Stimulated activated CD8-positive, alpha-beta memory T cell treated with anti-CD3 and anti-CD28 coated beads, Interleukin-7, amount 100 ng/mL, for 48 hours (primary cell): ENCODE results near the gene LAMA5.

Experiments used
- DNase-seq, 2 donors: peaks; one replicate each; pipeline ENCODE4 v3.0.0-alpha.2; 2020; ENCODE audit warnings: low read depth in 1 of 2; ENCODE audit errors: extremely low read depth in 1 of 2

Gene LAMA5

DNA sequence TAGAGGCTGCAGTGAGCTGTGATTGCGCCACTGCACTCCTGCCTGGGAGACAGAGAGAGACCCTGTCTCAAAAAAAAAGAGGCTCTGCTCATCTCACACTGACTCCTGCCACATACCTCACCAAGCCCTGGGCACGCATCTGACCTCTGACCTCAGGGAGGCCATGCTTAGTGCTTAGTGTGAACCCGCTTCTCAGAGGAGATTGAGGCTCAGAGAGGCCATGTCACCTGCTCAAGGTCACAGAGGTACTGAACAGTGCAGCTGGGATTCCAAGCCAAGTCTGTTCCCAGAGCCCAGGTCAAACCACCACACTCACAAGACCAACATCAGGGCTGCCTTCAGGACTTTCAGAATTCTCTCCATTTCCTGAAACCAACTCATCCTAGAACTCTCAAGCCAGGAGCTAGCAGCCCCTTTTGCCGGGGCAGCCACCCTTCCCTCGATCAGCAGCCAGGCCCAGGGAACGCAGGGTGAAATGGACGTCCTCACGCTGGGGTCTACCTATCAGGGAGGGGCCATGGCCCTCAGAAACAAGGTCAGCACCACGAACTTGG, 37.1 kb upstream of the LAMA5 start:
- no peak for DNase-seq

DNA sequence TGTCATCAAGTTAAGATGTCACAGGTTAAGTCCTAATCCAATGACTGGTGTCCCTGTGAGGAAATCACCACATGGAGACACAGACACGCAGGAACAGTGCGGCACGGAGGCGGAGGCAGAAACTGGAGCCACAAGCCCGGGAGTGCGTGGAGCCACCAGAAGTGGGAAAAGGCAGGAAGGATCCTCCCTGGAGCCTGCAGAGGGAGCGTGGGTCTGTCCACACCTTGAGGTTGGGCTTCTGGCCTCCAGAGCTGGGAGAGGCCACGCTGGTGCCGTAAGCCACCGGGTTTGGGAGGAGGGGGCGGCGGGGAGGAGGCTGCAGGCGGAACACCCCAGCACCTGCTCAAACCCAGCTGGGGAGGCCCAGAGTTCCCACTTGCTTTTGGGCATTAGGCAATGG, 36.2 kb upstream of the LAMA5 start:
- DNase-seq: no peak

DNA sequence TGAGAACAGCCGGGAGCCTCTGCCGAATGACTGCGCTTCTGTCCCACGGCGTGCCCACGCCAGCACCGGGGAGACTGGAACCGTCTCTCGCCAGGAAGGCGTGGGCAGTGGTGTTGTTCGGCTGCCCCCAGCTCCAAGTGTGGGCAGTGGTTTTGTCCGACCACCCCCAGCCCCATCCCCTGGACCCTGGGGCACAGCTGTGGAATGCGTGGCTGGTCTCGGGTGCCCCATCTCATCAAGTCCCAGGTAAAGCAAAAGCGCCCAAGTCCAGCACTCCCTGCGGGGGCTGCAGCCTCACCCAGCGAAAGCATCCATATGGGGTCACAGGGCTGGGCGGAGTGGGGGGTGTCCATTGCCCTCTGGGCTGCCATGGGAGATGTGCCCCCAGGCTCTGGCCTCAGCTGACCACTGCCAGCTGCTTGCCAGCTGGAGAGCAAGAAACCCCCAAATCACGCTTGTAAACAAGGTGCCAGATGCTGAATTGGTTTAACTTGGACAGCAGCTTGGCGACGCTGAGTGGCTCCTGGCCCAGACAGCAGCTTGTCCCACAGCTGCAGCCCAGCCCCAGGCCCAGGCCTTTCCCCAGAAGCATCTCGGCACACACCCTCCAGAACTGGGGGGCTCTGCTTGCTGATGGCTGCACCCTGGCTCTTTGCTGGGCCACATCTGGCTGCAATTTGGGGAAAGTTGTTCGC, 35.5 kb upstream of the LAMA5 start:
- no peak for DNase-seq

DNA sequence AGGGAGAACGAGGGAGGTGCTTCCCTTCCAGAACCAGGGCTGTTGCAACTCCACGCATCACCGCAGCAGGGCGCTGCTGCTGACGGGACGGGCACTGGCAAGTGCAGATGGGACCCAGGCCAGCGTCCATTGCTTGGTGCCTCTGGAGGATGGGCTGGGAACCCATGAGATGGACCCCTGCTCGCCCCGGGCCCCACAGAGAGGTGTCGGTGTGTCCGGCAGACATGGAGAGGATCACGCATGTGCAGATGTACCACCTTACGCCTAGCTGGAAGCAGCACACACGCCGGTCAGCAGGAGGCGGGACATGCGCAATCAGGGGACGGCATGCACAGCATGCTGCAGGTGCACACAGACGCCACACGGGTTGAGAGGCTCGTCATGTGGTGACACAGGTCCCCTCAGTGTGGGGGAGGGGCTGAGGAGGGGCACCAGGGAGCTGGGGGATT, 34.2 kb upstream of the LAMA5 start:
- DNase-seq: no peak

DNA sequence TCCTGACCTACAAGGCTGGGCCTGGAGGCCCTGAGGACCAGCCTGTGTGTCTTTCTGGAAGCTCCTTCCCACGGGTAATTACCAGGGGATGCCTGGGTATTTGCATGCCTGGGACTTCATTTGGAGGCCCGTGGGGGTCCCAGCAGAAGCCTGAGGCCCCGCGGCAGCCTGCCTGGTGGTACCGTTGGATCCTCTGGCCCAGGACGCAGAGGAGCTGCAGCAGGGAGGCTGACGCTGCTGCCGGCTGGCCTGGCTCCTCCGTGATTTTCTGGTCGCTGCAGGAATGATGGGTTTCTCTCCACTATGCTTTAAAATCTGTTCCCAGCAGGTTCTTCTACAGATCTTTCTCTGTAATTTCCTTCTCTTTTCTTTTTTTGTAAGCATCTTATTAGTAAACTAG, 33.4 kb upstream of the LAMA5 start:
- DNase-seq: no peak

DNA sequence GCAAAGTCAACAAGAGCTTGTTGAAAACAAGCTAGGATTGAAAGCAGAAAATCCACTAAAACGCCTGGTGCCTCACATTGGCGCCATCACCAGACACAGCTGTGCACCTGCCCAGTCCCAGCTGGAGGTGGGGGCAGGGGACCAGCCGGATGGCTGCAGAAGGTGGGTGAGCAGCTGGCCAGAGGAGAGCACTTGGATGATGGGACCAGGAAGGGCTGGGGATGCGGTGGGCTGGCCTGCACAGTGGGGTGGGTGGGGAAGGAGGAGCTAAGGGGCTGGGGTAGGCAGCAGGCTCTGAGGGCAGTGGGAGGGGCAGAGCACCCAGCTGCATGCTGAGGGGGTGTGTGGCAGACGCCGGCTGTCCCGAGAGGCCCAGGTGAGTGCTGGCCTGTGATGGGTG, 32.9 kb upstream of the LAMA5 start:
- no peak for DNase-seq

DNA sequence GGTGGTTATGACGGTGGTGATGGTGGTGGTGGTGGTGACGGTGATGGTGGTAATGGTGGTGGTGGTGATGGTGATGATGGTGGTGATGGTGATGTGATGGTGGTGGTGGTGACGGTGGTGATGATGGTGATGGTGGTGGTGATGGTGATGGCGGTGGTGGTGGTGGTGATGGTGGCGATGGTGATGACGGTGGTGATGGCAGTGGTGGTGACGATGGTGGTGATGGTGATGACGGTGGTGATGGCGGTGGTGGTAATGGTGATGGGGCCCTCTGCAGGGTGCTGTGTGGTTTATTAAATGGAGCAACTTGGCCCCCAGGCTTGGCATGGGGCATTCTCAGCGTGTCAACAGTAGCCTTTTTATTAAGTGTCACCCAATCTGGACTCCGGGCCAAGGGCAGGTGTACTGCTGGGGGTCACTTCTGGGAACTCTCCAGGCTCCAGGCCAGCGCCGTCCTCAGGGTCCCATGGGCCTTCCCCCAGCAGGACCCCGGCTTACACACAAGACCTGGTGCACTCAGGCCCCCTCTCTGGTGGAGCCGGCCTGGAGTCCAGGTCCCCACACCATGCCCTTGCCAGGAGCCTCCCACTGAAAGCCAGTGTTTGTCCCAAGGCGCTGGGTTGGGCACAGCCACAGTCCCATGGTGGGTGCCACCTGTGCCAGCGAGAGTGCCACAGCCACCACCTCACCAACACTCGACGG, 31.2 kb upstream of the LAMA5 start:
- DNase-seq: no peak

DNA sequence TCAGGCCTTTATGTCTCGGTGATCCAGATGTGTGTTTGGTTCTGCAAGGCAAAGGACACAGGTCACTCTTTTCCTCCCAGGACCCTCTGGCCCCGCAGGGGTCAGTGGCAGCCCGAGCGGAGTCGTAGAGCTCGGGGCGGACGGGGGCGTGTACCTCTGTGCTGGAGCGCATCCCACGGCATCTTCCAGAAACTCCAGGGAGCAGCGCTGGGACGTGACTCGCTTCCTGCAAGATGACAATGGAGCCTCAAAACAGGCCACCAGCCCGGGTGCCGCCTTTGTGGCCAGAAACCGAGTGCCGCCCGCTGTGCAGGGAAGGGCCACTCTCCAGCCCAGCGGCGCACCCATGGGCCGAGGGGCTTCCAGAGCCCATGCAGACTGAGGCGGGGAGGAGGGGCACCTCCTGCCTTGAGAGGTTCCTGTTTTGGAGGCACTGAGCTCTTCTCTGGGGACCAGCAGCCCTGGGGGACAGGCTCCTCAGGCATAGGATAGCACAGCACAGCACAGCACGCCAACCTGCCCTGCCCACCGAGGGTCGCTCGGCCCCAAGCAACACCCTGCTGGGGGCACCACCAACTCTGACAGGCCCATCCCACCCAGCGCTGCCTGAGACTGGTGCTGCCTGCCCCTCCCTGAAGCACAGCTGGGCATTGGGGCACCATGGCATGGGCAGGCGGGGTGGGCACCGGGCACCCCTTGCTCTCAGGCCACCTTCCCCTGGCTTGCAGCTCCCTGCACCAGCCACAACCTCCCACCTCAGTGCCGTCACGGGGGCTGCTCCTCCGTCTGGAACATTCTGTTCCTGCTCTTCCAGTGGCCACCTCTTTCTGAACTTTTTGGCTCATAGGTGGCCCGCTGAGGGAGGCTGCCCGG, 29.5 kb upstream of the LAMA5 start:
- no peak for DNase-seq

DNA sequence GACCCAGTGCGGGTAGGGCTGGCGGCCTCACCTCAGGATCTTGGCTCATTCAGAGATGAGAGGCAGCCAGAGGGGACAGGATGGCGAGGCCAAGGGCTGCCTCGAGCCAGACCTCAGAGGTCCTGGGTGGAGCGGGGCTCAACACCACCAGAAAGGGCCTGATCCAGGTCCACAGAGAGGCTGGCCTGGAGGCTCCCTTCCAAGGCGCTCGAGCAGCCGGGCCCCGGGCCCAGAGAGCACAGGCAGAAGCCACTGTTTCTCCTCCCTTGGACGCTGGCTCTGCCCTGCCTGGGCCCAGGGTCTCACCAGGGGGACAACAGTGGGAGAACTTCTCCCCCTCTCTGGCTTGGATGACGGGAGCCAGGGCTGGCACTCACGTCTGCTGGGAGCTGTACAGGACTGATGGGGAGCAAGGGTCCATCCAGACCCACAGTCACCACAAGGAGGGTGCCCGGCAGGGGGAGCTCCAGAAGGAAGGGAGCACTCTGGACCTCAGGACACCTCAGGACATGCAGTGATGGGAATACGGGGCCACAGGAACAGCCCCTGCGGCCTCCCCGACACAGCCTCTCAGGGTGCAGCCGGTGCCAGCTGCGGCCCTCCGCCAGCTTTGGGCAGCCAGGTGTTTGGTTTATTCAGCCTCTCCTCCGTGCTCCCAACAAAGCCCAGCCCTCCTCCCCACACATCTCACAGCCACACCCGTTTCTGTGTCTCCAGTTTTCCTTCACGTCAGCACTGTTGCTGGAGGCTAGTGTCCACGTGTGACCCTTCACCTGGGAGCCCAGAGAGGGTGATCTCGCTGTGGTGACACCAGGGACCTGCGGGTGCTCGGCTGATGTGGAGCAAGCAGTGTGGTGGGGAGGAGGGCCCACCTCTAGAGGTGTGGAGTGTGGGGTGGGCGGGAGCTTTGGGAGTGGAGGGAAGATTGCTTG, 28.5 kb upstream of the LAMA5 start:
- DNase-seq: no peak

DNA sequence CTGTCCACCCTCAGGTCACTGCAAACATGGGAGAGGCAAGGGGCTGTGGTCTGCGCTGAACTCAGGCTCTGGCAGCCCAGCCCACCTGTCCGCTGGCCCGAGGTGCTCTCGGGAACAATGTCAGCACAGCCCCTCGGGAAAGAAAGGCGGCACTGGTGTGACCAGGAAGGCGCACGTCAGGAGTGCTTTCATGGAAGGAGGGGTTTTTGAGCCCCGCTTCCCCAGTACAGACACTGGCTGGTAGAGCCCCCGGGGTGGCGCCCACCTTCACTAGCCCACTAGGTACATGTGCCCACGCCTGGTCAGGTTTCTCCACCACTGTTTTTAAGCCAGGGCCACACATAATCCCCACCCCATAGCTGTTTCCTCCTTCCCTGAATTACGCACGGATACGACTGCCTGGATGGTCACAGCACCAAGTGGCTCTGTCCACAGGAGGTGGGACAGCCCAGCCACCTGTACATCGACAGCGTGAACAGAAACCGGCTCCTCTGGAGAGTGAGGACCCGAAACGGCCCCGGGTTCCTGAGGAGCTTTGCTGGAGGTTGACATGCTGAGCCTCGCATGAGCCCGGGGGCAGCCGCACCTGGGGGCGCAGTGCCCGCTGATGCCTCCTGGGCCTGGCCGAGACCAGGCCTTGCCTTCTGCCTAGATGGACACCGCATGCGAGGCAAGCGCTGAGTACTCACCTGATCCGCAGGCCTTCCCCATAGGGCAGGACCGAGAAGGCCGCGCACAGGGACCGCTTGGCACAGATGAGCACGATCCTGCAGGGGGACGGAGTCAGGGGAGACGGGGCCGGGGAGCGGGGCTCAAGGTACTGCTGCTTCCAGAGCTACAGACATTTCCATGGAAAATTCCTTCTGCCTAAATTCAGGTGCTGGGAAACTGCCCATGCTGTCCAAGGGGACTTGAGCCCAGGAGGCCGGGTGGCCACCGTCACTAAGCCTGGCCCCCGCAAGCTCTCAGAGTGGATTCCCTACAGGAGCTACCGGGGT, 27.4 kb upstream of the LAMA5 start:
- DNase-seq: no peak

DNA sequence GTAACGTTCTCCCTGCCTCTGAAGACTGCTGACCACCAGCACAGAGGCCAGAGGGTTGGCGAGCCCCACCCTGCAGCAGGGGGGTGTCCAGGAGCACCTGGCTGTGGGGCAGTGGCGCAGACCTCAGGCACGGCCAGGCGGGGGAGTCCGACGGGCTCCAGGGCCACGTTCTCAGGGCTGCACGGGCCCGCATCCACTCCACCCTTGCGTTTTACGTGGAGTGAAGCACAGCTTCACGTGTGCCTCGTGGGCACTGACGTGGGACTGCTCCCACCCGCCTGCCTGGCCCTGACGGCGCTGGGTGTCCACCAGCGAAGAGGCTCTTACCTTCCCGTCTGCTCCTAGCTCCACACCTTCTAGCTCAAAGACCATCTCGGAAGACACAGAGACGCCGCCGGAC, 26.7 kb upstream of the LAMA5 start:
- no peak for DNase-seq

DNA sequence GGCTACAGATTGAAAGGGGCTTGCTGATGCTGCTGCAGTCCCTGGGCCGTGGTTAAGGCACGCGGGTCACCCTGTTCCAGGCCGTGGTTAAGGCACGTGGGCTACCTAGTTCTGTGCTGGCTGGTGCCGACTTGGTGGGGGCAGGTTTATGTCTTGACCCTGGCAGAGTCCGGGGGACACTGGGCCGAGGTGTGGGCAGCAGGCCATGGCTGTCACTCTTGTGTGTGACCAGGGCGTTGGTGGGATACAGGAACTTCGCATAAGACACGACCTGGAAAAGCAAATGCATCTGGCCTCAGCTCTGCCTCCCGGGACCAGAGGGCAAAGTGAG, 26.2 kb upstream of the LAMA5 start:
- no peak for DNase-seq

DNA sequence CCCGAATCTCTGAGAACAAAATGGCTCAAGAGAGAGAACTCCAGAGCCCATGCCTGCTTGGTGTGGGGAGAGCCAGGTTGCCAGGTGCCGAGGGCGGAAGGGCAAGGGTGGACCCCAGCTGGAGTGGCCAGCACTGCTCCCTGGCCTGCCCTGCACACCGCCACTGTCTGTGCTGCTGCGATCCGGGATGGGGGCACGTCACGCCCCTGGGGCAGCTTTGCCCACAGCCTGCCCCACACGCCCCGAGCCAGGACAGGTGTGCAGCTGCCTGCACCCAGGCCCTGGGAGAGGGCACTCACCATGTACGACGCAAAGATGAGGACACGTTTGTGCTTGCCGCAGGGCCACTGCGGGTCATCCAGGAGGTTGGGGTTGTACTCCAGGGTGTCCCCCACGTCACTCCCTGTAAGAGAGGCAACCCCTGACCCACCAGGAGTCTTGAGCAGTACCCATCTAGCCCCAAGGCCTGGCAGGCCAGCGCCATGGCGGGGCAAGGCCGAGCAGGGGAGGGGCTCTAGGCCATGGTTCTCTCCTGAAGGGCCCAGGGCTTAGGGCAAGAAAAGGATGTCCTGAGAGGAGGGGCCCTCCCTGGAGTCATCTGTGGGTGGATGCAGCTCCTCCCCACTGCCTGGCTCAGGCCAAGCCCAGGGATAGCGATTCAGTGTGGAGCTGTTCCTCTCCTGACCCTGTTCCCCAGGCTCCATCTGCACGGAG, 25.7 kb upstream of the LAMA5 start:
- DNase-seq: no peak

DNA sequence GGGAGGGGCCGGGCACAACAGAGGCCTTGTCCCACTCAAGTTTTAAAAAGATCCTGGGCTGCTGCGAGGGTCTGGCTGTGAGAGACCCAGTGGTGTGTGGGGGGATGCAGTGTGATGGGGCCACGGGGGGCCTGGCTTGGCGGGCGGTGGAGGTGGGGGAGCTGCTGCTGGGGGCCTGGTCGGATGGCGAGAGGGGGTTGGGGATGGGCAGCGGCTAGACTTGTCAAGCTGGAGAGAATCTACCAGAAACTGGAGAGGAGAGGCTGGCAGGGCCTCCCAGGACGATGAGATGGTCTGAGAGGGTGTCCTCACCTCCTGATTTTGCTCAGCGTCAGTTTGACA, 24.9 kb upstream of the LAMA5 start:
- DNase-seq: no peak

DNA sequence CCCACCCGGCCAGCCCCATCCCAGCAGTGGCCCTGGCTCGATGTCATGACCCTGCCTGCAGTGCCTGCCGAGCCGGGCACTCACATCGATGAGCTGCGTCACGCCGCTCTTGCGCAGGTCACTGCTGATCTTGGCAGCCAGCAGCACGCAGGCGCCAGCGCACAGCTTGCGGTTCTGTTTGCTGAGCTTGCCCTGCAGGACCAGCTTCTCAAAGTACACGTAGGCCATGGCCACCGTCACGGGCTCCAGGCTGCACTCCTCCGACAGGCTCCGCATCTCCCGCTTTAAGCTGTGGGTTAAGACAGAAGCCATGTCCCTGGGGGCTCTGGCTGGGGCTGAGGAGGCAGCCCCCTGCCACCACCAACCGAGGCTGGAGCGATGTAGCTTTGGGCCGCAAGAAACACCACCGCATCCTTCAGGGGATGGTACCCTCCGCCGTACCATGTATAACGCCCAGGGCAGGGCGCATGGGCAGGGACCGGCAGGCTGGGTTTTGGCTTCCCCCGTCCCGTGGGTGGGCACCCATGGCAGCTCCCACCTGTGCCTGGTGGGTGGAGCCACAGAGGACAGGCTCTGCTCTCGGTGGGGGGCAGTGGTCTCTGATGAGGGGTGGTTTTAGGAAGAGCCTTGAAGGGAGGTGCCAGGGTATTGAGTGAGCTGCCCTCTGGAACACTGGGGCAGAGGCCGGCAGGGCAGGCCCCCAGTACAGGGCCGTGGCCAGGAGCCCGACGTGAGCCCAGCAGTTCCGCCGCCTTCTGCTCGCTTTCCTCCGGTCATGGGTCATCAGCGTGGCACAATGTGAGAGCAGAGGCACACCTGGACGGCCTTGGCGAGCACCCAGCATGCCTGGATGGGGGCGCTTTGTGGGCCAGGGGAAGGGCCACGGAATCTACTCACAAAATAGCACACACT, 24.3 kb upstream of the LAMA5 start:
- no peak for DNase-seq

DNA sequence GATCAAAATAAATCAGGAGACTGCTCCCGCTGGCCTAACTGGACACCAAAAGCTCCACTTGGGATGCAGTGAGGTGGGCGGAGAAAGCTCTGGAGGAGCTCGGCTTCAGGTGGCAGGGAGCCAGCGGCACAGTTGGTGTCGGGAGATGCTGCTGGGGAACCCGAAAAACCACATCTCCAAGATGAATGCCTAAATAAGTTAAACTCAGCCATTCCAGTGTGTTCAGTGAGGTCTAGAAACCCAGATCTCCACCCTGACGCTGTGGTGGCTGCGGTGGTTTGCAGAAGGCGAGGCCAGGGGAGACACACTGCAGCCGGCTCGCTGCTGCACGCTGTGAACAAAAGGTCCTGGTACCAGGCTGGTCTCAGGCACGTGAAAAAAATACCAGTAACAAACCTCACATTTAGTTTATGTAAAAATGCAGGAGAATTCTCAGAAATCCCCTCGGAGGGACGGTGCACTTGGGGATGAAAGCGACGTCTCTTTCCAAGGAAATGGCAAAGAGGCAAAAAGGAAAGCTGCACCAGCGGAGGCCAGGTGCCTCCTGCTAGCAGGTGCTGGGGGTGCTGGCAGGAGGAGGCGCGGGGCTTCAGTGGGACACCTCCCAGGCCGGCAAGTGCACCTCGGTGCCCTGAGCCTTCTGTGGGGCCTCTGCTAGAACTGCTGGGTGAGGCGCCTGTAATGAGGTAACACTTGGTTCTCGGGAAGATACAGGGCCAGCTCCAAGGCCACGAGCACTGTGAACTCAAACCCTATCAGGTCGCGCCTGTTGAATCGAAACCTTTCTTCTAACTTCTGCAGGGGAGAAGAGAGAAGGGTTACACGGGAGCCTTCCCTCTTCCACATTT, 23.4 kb upstream of the LAMA5 start:
- DNase-seq: no peak

DNA sequence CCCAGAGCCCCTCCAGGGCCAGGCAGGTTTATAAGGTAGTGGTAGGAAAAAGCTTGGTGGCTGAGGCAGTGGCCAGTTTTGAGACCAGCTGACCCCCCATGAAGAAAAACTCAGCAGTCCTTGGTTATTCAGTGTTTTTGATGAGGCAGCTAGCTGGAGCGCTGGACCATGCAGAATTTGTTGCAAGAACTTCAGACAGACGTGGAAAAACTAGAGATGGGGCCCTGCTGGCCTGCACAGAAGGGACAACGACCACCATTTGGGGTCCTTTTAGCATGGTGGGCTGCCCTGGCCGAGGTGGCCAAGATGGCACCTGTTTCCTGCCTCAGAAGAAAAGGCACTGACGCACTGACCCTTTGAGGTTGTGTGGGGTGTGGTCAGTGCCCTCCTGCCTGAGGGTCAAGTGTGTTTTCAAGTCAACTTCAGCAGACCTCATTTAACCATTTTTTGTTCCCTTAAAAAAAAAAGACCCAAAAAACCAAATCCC, 22.5 kb upstream of the LAMA5 start:
- no peak for DNase-seq
